DND-41 (cell line): Measurements from ENCODE around the gene METTL15.
"Not testable (repeated sequence)": the region's sequence is repeated elsewhere in the genome, so short reads cannot be mapped to it uniquely, and the experiment has no call there.

Experiments
- EZH2 ChIP-seq: IDR thresholded peaks from 3 replicates; pipeline ENCODE4 v1.6.1; 2012; ENCODE audit warnings: borderline replicate concordance, low read depth, mild to moderate bottlenecking, moderate library complexity, low read length, inconsistent platforms; ENCODE audit not compliant: severe bottlenecking
- TF ChIP-seq, protein P1 (sequence below): IDR thresholded peaks from 2 replicates; pipeline ENCODE4 v1.5.1; 2012; ENCODE audit warnings: borderline replicate concordance, low read length, moderate library complexity, mild to moderate bottlenecking; ENCODE audit not compliant: poor library complexity, severe bottlenecking; ENCODE audit errors: extremely low read depth

GRCh38 chr11:28136157-28136556, 28.0 kb downstream of the METTL15 start:
- TF ChIP-seq, protein P1, sequence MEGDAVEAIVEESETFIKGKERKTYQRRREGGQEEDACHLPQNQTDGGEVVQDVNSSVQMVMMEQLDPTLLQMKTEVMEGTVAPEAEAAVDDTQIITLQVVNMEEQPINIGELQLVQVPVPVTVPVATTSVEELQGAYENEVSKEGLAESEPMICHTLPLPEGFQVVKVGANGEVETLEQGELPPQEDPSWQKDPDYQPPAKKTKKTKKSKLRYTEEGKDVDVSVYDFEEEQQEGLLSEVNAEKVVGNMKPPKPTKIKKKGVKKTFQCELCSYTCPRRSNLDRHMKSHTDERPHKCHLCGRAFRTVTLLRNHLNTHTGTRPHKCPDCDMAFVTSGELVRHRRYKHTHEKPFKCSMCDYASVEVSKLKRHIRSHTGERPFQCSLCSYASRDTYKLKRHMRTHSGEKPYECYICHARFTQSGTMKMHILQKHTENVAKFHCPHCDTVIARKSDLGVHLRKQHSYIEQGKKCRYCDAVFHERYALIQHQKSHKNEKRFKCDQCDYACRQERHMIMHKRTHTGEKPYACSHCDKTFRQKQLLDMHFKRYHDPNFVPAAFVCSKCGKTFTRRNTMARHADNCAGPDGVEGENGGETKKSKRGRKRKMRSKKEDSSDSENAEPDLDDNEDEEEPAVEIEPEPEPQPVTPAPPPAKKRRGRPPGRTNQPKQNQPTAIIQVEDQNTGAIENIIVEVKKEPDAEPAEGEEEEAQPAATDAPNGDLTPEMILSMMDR = not testable (repeated sequence)
- TF ChIP-seq EZH2 = not testable (repeated sequence)
